Stimulated activated CD4-positive, alpha-beta T cell treated with anti-CD3 and anti-CD28 coated beads, Interleukin-1b, Interleukin-23, amount 100 ng/mL, for 1 hour (primary cell): ENCODE data around the gene GSTM1.
"Not testable (repeated sequence)": the region's sequence is repeated elsewhere in the genome, so short reads cannot be mapped to it uniquely, and the experiment has no call there.

ENCODE experiments used
- DNase-seq, 2 donors: peaks; one replicate each; pipeline ENCODE4 v3.0.0-alpha.2; 2020; ENCODE audit warnings: low read depth in 2 of 2

The GSTM1 gene

DNA sequence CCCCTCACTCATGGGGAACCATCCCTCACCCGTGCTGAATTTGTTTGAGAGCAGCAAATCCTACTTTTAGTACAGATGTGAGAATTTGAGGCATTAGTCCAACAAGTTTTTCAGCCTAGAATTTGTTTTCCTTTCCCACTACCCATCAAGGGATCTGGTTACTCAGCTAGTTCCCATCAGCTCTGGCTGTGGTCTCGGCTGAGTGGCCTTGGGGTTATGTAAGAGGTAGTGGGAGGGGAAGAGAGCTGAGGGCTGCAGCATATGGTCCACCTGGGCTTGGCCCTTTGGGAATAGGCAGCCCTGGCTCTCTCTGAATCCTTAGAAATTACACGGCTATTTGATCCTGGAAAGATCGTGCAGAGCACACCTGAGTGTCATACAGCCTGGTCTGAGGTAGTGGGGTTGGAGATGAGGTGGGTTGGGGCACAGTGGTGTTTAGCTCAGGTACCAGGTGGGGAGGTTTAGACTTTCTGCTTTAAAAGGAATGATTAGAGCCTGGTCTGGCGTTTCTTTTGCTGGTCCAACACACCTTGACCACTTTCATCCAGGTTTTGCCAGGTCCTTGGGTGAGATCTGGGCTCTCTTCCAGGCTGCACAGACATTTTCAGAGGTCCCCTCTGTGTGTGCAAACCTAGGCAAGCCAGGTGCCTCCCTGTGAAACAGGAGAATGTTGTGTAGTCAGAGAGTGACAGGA is 27.5 kb upstream of the GSTM1 start:
- no peak for DNase-seq

DNA sequence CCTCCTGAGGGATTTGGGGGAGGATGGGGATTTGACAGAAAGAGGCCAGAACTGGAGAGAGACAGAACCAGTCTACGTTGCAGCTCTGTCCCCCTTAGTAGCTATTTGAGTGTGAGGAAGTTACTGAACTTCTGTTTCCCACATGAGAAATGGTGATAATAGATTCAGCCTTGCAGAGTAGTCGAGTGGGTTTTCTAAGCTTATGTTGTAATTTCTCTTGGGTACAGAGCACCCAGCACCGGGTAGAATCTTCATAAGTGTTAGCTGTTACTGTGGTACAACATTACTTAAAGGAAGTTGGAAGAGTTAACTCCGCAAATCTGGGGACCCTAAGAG is 27.0 kb upstream of the GSTM1 start:
- DNase-seq: not testable (repeated sequence)

DNA sequence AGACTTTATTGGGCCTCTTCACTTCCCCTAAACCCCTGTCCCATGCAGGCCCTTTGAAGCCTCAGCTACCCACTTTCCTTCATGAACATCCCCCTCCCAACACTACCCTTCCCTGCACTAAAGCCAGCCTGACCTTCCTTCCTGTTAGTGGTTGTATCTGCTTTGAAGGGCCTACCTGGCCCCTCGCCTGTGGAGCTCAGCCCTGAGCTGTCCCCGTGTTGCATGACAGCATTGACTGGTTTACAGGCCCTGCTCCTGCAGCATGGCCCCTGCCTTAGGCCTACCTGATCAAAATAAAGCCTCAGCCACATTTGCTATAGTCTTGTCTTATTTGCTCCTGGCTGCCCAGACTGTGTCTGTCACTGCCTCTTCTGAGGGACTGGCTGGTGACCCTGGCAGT is 26.2 kb upstream of the GSTM1 start:
- no peak for DNase-seq

DNA sequence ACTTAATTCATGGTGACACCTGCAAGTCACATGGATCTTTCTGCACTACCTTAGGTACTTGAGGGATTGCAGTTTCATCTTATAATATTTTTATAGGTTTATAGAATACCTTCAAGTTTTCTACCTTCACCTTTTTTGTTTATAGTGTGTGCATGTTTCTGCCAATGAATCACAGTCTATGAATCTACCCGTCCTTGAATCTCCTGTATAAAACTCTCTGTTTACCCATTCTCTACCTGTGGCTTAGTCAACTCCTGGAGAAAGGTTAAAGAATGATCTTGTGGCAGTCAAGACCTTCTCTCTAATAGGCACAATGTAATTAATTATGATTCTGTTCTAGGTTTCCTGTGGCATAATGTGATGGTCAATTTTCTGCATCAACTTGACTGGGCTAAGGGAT is 22.9 kb upstream of the GSTM1 start:
- DNase-seq: no peak

DNA sequence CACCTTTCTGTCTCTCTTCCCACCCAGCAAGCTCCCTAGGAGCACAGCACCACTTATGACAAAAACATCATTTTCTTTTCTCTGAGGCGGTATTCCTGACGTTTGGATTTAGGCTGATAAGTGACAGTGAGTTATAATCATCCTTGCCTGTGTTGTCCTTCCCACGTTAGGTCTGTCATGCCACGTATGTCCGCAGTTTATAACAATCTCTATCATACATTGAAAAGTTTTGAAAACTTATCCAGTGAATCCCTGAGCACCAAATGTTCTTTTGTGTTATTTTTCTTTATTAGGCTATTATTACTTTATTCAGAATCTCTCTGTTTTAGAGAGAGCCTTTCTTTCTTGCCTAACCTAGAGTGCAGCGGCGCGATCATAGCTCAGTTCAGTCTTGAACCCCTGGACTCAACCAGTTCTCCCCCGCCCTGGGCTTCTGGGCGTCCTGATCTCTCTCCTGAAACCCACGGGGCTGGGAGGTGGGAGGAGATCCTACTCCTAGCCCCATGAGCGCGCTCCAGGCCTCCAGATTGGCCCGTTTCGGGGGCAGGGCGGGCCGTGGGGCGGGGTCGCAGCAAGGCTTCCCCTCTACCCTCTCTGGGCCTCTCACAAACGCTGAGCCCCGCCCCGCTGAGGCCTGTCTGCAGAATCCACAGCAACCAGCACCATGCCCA is 20.0 kb upstream of the GSTM1 start, which contains the start of gene GSTM2:
TSS of gene GSTM2 (plus strand) at position 606 of the 671 bp plus-strand sequence. CDS start at position 665, 59 bp downstream.
- DNase-seq: peak; percentile 26 to 70

DNA sequence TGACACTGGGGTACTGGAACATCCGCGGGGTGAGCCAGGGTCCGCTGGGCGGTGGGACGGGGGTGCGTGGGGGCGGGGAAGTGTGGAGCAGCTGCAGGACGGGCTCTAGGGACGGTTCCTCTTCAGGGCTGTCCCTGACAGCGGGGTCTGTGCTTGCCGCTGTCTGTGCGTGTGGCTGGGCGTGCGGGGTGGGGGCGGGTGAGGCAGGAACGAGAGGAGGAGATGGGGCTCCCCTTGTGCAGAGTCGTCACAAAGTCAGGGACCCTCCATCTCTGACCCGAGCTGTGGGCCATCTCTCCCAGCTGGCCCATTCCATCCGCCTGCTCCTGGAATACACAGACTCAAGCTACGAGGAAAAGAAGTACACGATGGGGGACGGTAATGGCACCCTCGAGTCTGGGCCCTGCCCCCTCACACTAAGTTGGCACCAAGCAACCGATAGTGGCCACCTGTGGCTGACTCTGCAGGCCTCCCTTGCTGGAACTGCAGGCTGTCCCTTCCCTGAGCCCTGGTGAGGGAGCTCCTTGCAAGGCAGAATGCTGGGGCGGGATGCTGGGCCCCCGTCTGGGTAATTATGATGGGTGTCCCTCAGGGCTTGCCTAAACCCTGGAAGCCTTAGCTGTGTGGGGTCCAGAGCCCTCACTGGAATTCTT is 19.4 kb upstream of the GSTM1 start:
- DNase-seq: no peak

DNA sequence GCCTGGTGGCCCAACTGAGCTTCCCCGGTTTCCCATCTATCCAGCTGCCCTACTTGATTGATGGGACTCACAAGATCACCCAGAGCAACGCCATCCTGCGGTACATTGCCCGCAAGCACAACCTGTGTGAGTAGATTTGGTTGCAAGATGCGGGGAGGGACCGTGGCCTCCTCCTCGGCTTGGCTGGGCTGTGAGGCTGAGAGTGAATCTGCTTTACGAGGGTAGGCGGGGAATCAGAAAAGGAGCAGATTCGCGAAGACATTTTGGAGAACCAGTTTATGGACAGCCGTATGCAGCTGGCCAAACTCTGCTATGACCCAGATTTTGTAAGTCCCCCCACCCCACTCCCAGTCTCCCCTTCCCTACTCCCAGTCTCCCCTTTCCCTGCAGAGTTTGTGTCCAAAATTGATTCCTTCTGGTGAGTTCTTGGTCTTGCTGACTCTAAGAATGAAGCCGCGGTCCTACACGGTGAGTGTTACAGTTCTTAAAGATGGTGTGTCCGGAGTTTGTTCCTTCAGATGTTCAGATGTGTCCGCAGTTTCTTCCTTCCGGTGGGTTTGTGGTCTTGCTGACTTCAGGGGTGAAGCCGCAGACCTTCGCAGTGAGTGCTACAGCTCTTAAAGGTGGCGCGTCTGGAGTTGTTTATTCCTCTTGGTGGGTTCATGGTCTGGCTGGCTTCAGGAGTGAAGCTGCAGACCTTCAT is 18.2 kb upstream of the GSTM1 start:
- DNase-seq: no peak

DNA sequence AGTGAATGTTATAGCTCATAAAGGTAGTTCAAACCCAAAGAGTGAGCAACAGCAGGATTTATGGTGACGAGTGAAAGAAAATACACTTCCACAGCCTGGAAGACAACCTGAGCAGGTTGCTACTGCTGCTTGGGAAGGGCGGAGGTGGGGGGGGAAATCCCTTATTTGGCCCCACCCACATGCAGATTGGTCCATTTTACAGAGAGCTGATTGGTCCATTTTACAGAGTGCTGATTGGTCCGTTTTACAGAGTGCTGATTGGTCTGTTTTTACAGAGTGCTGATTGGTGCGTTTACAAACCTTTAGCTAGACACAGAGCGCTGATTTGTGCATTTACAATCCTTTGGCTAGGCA is 17.7 kb upstream of the GSTM1 start:
- DNase-seq: not testable (repeated sequence)

DNA sequence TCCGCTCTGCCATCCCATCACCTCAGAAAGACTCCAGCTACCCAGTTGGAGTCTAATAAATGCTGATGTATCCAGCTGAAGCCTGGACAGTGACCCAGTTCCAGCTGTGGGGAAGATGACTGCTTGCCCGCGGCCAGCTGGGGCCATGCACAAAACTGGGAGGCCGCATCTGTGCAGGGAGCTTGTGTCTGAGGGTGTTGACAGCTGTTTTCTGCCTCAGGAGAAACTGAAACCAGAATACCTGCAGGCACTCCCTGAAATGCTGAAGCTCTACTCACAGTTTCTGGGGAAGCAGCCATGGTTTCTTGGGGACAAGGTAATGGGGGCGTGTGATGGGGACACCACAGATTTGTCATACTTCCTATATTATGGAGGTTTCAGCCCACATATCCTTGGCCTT is 16.6 kb upstream of the GSTM1 start:
- no peak for DNase-seq

DNA sequence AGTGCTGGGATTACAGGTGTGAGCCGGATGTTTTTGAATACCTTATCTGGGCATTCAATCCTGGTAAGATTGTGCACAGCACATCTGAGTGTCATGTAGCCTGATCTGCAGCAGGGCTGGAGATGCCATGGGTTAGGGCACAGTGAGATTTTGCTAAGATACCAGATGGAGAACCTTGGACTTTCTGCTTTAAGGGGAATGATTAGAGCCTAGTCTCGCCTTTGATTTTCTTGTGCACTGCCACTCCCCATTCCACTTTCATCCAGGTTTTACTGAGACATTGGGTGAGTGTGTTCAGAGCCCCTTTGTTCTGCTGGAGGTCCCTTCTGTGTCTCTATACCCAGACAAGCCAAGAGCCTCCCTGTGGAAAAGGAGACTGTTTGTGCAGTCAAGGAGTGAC is 13.8 kb upstream of the GSTM1 start:
- not testable (repeated sequence) for DNase-seq

DNA sequence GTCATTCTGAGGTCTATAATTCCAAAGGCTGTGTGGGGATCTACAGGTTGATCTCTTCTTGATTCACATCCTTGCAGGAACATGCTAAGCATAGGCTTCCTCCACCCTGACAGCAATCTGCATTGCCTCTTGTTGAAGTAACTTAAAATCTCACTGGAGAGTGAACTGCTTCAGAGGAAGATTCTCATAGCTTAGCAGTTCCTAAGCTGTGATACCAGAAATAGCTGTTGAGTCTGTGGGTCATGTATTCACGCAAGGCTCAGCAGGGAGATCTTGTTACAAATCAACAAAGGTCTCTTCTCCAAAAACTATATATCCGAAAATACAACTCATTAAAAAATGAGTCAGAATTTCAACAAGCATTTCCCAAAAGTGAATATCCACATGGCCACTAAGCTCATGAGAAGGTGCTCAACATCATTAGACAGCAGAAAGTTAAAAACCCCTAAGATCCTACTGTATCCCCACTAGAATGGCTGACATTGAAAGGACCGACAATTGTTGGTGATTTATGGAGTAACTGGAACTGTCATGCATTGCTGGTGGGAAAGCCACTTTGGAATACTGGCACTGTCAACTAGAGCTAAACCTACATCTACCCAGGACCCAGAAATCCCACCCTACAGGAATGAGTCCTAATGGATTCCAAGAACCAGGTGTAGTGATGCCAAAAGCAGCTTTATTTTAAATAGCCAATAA is 10.8 kb upstream of the GSTM1 start:
- DNase-seq: not testable (repeated sequence)

DNA sequence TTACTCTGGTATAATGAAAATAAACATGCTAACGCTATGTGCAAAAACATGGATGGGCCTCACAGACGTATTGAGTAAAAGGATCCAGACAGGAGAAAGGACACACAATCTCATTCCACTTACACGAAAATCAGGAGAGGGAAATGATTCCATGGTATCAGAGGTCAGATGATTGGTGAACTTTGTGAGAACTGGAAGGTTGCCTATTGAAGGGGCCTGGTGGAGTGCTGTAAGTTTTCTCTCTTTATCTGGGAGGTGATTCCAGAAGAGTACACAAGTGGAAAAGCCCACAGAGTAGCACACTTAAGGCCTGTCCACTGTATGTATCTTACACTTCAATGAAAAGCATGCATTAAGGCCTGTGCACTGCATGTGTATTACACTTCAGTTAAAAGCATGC is 10.2 kb upstream of the GSTM1 start:
- no peak for DNase-seq

DNA sequence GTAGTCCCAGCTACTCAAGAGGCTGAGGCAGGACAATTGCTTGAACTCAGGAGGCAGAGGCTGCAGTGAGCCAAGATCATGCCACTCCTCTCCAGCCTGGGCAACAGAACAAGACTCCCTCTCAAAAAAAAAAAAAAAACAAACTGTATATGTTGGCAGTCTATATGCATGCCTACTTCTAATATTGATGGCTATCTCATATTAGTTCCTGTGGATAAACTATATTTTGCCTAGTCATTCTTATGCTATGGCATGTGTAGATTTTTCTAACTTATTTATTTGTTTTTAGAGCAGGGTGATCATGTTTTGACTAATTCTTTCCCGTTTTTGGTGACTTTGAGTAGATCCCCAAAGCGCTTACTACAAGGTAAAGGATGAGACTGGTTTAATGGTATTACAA is 9.0 kb upstream of the GSTM1 start:
- DNase-seq: not testable (repeated sequence)

DNA sequence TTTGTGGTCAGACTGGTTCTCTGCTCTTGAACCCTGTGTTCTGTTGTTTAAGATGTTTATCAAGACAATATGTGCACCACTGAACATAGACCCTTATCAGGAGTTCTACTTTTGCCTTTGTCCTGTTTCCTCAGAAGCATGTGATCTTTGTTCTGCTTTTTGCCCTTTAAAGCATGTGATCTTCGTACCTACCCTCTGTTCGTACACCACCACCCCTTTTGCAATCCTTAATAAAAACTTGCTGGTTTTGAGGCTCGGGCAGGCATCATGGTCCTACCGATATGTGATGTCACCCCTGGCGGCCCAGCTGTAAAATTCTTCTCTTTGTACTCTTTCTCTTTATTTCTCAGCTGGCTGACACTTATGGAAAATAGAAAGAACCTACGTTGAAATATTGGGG is 2.8 kb upstream of the GSTM1 start:
- not testable (repeated sequence) for DNase-seq

DNA sequence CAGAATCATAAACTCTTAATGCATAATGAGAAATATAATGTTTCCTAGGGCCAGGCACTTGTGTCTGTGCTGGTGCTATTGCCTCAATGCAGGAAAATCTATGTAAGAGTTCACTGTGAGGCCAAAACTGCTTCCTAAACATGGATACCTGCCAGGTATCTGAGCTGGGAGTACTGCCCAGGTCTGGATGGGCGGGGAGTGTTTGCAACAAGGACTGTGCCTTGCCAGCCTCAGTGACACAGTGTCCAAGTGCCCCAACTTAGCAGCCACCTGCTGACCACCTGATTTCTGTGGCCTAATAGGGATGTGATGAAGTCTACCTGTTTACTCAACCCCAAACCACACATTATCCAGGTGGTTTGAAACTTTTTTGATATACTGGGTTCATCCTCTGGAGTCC is 2.2 kb upstream of the GSTM1 start:
- DNase-seq: not testable (repeated sequence)

DNA sequence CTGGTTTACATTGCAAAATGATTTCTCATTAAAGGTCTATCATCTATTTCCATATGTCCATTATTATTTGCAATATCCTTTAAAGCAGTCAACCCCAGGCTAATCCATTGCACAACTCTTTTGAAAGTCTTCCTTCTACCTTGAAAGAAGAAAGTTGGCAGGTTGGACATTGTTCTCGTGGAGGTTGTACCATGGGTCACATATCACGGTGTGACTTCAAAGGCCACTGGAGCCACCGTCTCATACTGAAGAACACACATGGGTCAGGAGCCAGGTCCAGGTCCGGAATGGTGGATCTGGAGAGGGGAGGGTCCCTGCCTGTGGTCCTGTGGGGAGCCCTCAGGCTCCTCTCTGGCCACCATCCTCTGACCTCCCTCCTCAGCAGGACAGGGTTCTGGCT is 1.7 kb upstream of the GSTM1 start:
- not testable (repeated sequence) for DNase-seq

DNA sequence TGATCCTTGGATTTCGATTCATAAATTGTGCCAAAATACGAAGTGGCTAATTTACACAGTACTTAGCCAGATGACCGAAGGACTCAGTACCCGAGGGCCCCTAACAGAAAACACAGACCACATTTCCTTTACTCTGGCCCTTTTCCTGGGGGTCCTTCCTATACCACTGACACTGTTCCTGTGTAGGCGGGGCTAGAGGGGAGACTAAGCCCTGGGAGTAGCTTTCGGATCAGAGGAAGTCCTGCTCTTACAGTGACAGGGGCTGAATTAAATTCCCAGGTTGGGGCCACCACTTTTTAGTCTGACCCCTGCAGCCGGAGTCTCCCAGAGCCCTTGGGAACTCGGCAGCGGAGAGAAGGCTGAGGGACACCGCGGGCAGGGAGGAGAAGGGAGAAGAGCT is 508 bp upstream of the GSTM1 start:
- DNase-seq: not testable (repeated sequence)

DNA sequence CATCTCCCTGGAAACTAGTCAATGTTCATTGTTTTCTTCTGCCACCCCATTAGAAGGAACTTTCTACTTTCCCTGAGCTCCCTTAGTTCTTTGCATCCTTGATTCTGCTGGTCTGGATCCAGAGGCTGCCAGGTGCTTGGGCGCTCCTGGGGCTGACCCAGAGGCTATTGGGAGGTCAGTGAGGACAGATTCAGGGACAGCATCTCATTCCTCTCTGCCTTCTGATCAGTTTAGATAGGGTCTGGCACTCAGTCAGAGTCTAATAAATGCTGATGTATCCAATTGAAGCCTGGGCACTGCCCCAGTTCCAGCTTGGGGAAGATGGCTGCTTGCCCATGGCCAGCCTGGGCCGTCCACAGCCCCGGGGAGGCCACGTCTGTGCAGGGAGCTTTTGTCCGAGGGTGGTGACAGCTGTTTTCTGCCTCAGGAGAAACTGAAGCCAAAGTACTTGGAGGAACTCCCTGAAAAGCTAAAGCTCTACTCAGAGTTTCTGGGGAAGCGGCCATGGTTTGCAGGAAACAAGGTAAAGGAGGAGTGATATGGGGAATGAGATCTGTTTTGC is 2.3 kb downstream of the GSTM1 start:
- no peak for DNase-seq

DNA sequence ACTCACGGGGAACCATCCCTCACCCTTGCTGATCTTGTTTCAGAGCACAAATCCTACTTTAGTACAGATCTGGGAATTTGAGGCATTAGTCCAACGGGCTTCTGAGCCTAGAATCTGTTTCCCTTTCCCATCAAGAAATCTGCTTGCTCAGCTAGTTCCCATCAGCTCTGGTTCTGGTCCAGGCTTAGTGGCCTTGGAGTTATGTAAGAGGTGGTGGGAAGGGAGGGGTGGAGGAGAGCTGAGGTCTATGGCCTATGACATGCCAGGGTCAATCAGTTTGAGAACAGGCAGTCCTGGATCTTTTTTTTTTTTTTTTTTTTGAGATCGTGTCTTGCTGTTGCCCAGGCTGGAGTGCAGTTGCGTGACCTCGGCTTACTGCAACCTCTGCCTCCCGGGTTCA is 4.1 kb downstream of the GSTM1 start:
- no peak for DNase-seq

DNA sequence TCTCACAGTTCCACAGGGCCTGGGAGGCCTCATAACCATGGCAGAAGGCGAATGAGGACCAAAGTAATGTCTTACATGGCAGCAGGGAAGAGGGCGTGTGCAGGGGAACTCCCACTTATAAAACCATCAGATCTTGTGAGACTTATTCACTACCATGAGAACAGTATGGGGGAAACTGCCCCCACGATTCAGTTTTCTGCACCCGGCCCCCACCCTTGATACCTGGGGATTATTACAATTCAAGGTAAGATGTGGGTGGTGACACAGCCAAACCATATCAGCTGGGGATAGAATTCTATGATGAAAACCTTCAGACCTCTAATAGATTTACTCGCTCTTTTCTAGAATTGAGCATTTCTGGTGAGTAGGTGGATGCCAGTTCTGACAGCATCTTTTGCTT is 6.8 kb downstream of the GSTM1 start:
- not testable (repeated sequence) for DNase-seq

DNA sequence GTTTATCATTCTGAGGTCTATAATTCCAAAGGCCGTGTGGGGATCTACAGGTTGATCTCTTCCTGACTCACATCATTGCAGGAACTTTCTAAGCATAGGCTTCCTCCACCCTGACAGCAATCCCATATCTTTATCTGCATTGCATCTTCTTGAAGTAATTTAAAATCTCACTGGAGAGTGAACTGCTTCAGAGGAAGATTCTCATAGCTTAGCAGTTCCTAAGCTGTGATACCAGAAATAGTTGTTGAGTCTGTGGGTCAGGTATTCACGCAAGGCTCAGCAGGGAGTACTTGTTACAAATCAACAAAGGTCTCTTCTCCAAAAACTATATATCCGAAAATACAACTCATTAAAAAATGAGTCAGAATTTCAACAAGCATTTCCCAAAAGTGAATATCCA is 7.5 kb downstream of the GSTM1 start:
- DNase-seq: not testable (repeated sequence)

DNA sequence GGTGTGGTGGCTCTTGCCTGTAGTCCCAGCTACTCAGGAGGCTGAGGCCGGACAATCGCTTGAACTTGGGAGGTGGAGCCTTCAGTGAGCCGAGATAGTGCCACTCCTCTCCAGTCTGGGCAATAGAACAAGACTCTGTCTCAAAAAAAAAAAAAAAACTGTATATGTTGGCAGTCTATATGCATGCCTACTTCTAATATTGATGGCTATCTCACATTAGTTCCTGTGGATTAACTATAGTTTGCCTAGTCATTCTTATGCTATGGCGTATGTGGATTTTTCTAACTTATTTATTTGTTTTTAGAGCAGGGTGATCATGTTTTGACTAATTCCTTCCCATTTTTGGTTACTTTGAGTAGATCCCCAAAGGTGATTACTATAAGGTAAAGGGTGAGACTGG is 9.4 kb downstream of the GSTM1 start:
- DNase-seq: no peak
